ENCODE measurements around the gene XPO6.

GRCh38 chr16:28084209-28084608, 127.6 kb downstream of the XPO6 start:
- TF ChIP-seq CTCF (conservative IDR thresholded peaks at IDR 0.05; ENCODE audit: low read length) (no peak), EZH2phosphoT487 (IDR thresholded peaks at IDR 0.05; ENCODE audit: borderline replicate concordance, low read depth, low read length) (no peak)
